VCaP (cell line): ENCODE data around the gene UGT3A1.

Experiments used
- H3K27ac ChIP-seq: fragments of 450-650 bp; 2 replicates; pipeline ENCODE4 v1.5.1; 2017
- TF ChIP-seq, protein P1 (sequence below): fragments of 450-650 bp; conservative IDR thresholded peaks from 2 replicates; pipeline ENCODE4 v1.5.1; 2017; ENCODE audit warnings: mild to moderate bottlenecking, moderate library complexity

Gene UGT3A1

DNA sequence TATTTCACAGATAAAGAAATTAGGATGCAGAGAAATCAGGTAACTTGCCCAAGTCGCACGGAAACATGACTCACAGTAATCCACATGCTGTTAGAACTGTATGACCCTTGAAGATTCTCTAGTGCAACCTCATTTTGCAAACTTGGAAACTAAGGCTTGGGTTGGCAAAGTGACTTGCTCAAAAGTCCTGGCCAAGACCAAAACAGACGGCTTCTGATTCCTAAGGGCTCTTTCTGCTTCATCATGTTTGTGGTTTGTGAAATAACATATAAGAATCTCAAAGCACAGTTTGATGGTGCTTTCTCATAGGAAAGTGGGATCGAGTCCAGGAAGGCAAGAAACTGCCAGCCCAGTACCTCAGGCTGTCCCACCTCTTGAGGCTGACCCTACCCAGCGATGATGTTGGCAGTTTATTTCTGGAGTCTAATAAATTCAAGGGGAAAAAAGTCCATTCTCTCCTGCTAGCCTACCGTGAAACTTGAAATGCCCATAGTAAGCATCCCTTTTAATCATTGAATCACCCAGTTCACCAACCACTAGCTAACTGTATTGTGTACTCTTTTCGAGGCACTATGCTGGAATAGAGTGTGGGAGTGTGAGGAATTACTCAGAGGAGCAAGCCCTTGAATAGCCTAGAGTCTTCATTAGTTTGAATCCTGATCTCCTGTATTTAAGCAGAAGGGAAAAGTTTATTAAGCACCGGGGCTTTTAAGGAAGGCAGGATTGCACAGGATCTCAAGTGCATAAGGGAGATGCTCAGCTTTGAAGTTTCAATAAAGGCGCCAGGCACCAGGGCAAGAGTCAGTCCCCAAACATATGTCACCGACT, 66.9 kb downstream of the UGT3A1 start:
- H3K27ac ChIP-seq: no peak overlapping the region
- TF ChIP-seq, protein P1, sequence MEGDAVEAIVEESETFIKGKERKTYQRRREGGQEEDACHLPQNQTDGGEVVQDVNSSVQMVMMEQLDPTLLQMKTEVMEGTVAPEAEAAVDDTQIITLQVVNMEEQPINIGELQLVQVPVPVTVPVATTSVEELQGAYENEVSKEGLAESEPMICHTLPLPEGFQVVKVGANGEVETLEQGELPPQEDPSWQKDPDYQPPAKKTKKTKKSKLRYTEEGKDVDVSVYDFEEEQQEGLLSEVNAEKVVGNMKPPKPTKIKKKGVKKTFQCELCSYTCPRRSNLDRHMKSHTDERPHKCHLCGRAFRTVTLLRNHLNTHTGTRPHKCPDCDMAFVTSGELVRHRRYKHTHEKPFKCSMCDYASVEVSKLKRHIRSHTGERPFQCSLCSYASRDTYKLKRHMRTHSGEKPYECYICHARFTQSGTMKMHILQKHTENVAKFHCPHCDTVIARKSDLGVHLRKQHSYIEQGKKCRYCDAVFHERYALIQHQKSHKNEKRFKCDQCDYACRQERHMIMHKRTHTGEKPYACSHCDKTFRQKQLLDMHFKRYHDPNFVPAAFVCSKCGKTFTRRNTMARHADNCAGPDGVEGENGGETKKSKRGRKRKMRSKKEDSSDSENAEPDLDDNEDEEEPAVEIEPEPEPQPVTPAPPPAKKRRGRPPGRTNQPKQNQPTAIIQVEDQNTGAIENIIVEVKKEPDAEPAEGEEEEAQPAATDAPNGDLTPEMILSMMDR: no peak

DNA sequence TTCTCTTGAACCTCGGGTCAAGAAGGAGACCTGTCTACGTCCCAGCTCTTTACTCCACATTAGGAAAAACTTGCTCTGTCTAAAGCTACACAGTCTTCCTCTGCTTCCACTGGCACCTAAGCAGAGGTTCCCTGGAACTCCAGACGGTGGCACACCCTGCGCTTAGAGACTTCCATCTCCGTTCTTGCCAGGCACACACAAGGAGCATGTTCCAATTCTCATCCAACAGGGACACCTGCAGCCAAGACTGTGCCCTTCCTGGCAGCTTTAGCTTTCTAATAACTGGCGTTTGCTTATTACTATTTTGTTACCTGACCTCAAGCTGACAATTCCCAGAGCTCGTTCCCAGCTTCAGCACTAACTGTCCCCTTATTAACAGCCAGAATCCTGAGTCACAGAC, 68.7 kb downstream of the UGT3A1 start:
- TF ChIP-seq, protein P1: peak; percentile 64
- H3K27ac ChIP-seq: no peak overlapping the region

DNA sequence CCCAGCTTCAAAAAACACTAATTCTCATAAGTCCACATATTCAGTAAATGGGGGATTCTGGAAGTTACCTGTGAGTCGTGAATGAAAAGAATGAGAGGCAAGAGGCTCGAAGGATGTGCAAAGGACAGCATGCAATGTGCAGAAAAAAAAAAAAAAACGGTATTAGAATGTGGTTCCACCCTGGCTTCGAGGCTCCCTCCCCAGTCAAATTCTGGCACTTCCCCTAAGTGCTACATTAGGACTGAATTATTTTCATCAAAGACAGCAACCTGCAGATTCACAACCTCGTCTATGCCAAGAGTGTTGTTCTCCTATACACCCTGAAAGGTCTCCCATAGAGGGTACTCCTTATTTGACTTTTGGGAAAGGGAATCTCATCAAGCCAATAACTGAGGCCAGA, 69.3 kb downstream of the UGT3A1 start:
- TF ChIP-seq, protein P1: no peak
- H3K27ac ChIP-seq: no peak overlapping the region

DNA sequence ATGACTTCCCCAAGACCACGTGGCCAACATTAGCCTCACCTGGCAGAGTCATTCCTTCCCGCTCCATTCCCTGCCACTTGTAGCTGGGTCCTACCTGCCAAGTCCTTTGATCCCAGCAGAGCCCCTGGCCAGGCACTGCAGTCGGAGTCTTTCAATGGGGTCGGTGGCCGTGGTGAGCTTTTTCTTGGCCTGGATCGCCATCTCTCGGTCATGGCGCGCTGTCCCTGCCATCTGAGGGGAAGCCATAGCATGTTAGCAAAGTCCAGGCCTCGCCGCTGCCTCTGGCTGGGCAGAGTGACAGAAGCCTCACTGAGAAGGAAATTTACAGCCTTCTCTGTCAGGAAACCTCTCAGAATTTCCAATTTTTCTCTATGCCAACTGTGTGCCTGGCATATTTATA, 70.3 kb downstream of the UGT3A1 start:
- TF ChIP-seq, protein P1: no peak
- no peak overlapping the region for H3K27ac ChIP-seq

DNA sequence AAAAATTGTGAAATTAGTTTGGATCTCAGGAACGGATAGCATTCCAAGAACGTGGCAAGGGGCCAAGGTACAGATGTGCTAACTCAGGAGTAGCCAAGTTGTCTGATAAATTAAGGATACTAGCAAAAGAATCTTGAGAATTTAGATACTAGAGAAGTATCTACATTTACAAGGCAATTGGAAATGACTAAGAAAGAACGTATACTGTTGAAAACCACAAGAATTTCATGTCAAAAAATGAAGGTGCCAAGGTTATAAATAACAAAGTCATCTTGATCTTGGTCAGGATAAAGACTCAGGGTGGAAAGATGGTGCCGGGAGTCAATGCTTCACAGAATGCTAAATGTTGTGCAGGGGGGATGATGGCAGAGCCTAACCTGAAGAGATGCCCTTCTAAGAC, 72.0 kb downstream of the UGT3A1 start:
- H3K27ac ChIP-seq: no peak overlapping the region

DNA sequence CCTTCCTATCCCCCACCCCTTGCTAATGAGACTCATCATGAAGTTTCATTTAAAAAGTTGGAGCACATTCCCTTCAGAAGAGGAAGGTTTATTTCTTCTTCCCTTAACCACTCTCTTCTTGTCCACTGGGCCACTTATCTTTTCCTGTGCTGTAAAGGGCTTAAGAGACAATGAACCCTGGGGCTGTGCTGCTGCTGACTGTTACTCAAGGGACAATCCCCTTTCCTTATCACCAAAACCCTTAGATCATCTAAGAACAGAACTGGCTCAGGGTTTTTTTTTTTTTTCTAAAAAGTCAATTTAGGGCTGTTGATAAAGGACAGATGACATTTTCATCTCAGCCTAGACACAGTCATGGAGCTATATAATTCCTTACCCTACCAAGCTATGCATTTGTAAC, 82.4 kb downstream of the UGT3A1 start:
- TF ChIP-seq, protein P1: no peak

More for the DNA sequence above, 72.0 kb downstream of the UGT3A1 start:
- TF ChIP-seq, protein P1: no peak

DNA sequence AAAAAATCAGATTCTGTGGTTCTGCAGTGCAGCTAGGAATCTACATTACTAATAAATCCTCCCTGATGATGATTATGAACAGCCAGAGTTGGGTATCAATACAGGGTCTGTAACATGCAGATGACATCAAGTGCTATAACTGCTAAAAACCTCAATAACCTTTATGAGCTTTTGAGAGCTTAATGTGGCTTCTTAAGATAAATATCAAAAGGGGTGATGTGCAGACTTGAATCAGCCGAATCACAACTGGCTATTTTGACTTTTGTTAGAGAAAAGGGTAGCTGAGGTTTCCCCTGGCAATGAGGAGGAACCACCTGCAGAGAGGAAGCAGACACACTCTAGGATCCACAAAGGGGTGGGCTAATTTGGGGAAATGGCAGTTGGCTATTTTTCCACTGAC, 83.0 kb downstream of the UGT3A1 start:
- TF ChIP-seq, protein P1: no peak
- no peak overlapping the region for H3K27ac ChIP-seq

More for the DNA sequence above, 82.4 kb downstream of the UGT3A1 start:
- H3K27ac ChIP-seq: no peak overlapping the region
